HG03432 (cell line): ENCODE data around the gene ORC1.

Source experiments
- ATAC-seq: cut with Tn5 transposase; IDR thresholded peaks from one replicate; pipeline ENCODE4 v1.9.1; 2021; ENCODE audit warnings: mild to moderate bottlenecking, moderate library complexity; ENCODE audit not compliant: unreplicated experiment

The ORC1 gene

GRCh38 chr1:52404116-52404974 is at the start of gene ORC1, which contains the start of gene PRPF38A:
TSS of gene ORC1 (minus strand) at chr1:52404423. CDS start at chr1:52402223, 2,200 bp downstream.
TSS of gene PRPF38A (plus strand) at chr1:52404602. CDS start at chr1:52404750, 148 bp downstream.
- ATAC-seq = peak; percentile 93

GRCh38 chr1:52444463-52444862 is 40.2 kb upstream of the ORC1 start:
- ATAC-seq = no peak

GRCh38 chr1:52439976-52440375 is 35.8 kb upstream of the ORC1 start:
- ATAC-seq = no peak

- ATAC-seq = no peak
These were observed 32.6 kb upstream of the ORC1 start for GRCh38 chr1:52436817-52437216.

GRCh38 chr1:52435650-52436049 is 31.4 kb upstream of the ORC1 start:
- ATAC-seq = no peak

- ATAC-seq = no peak
These were observed 31.0 kb upstream of the ORC1 start for GRCh38 chr1:52435211-52435610.

GRCh38 chr1:52432807-52433206 is 28.6 kb upstream of the ORC1 start:
- no peak for ATAC-seq

- ATAC-seq = no peak
These were observed 22.9 kb upstream of the ORC1 start for GRCh38 chr1:52427152-52427551.

GRCh38 chr1:52426371-52426770 is 22.1 kb upstream of the ORC1 start:
- ATAC-seq = no peak

- ATAC-seq = no peak
These were observed 20.6 kb upstream of the ORC1 start for GRCh38 chr1:52424813-52425212.

- ATAC-seq = no peak
These were observed 20.0 kb upstream of the ORC1 start for GRCh38 chr1:52424231-52424636.

- no peak for ATAC-seq
These were observed 19.5 kb upstream of the ORC1 start for GRCh38 chr1:52423771-52424170.

GRCh38 chr1:52423055-52423454 is 18.8 kb upstream of the ORC1 start:
- ATAC-seq = no peak

- no peak for ATAC-seq
These were observed 16.5 kb upstream of the ORC1 start for GRCh38 chr1:52420713-52421112.

- no peak for ATAC-seq
These were observed 12.6 kb upstream of the ORC1 start for GRCh38 chr1:52416811-52417210.

GRCh38 chr1:52414942-52415341 is 10.7 kb upstream of the ORC1 start:
- ATAC-seq = no peak

- no peak for ATAC-seq
These were observed 9.3 kb upstream of the ORC1 start for GRCh38 chr1:52413410-52413989.

- no peak for ATAC-seq
These were observed 734 bp upstream of the ORC1 start for GRCh38 chr1:52404975-52405338.

- ATAC-seq = peak; percentile 31
These were observed 582 bp downstream of the ORC1 start for GRCh38 chr1:52403566-52404115.

- no peak for ATAC-seq
These were observed 1.4 kb downstream of the ORC1 start for GRCh38 chr1:52402860-52403240.

- ATAC-seq = no peak
These were observed 4.1 kb downstream of the ORC1 start for GRCh38 chr1:52400131-52400530.

- ATAC-seq = no peak
These were observed 4.6 kb downstream of the ORC1 start for GRCh38 chr1:52399629-52400028.
